SH-SY5Y (cell line): Measurements from ENCODE around the gene GRAP2.

Source experiments
- GATA2 ChIP-seq: IDR thresholded peaks from 2 replicates; pipeline ENCODE4 v1.6.1; 2011; ENCODE audit warnings: mild to moderate bottlenecking, low read depth, low read length
- GATA3 ChIP-seq: IDR thresholded peaks from 2 replicates; pipeline ENCODE4 v1.6.1; 2011; ENCODE audit warnings: low read depth, mild to moderate bottlenecking, low read length, moderate library complexity

GRAP2 gene

DNA sequence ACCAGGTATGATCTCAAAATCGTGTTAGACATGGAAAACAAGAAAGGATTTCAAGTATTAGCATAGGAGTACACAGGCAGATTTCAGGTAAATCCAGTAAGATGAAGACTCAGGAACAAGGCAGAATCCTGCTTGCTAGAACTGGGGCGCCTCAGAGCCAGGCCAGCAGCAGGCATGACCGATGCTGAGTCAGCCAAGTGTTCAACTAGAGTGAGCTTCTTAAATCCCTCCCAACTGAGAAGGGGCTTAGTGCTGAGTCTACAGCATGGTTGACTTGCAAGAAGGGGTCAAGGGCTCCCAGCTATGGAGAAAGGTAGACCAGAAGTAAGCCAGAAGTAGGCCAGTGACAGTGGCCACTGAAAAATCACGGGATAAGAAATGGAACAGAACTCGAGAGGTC lies 12.4 kb downstream of the GRAP2 start:
- no peak for TF ChIP-seq GATA2
- no peak for TF ChIP-seq GATA3

DNA sequence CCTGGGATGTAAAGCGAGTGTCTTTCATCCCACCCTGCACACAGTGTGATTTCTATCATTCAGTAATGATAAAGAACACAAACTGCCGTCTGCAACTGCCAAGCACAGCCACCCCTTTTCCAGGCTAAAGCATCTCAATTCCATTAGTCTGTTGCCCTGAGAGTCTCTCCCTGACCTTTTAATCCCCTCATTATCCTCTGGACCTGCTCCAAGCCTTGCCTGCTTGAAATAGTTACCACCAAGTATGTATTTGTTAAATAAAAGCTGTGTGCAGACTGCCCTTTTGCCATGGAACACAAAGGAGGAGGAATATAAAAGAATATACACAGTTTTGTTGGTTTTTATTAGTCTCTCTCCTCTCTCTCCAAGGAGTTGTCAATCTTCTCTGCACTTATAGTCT lies 13.0 kb downstream of the GRAP2 start:
- TF ChIP-seq GATA2: no peak
- no peak for TF ChIP-seq GATA3

DNA sequence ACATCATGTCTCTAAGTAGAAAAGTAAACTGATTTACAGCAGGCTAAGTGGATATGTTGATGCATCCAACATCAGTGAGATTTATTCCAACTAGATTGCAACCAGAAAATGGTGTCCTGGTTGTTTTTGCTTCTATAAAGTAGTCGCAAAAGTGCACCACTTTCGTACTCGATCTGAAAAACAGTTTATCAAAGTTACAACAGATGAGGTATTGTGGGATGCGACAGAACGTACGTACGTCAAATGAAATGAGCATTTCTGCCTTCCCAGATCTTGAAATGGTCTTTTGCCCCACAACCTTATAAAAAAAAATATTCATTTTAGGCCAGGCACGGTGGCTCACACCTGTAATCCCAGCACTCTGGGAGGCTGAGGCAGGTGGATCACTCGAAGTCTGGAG lies 13.7 kb downstream of the GRAP2 start:
- TF ChIP-seq GATA2 (no peak), GATA3 (no peak)

DNA sequence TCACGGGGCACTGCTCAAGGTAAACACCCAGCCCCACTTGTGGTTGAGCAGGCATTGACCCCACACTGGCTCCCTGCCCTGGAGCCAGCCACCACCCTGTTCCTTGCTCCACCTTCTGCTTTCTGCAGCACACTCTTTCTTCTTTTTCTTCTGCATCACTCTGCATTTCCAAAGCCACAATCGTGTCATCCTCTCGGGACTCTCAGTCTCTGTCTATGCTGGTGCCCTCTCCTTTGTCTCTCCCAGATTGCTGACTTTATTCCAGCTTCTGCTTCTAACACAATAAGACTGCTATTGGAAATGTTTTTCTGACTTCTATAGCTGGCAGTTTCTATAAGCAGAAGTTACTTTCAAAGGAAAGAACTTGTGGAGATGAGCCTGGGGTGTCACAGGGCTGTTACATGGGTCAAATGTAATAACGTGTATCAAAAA lies 14.4 kb downstream of the GRAP2 start:
- no peak for TF ChIP-seq GATA2
- no peak for TF ChIP-seq GATA3

DNA sequence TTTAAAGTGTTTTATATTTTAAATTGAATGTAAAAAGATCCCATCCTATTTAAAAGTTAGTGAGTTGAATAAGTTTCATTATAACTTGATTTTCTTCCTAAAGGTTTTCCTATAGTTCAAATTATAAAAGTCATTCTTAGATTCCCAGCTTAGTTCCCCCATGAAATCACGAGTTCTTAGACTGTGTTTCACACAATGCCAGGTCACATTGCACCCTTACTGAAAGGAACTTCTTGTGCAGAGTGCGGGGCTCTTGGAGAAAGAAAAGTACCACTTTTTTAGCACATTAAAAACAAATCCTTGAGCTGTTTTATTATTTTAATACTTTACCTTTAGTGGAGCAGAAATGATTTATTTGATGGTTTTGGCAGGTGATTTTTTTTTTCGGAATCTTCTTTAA lies 15.6 kb downstream of the GRAP2 start:
- TF ChIP-seq GATA2 (no peak), GATA3 (no peak)

DNA sequence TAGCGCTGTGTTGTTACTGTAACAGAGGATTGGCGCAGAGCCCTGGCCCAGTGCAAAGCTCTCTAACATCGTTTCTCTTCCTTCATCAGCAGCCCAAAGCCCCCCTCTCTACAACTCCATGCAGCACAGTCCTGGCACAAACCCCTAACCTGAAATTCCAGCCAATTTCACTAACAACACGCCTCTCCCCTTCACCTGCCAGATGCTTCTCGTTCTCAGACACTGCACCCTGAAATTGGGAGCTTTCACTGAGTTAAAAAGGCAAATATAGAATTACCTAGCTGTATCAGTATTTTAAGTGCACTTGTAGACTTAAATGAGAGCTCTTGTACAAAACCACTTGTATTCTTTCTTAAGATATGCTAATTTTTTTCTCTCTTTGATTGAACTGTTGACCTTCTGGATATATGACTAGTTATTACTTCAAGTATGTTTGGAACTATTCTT lies 16.3 kb downstream of the GRAP2 start:
- TF ChIP-seq GATA2 (no peak), GATA3 (no peak)

DNA sequence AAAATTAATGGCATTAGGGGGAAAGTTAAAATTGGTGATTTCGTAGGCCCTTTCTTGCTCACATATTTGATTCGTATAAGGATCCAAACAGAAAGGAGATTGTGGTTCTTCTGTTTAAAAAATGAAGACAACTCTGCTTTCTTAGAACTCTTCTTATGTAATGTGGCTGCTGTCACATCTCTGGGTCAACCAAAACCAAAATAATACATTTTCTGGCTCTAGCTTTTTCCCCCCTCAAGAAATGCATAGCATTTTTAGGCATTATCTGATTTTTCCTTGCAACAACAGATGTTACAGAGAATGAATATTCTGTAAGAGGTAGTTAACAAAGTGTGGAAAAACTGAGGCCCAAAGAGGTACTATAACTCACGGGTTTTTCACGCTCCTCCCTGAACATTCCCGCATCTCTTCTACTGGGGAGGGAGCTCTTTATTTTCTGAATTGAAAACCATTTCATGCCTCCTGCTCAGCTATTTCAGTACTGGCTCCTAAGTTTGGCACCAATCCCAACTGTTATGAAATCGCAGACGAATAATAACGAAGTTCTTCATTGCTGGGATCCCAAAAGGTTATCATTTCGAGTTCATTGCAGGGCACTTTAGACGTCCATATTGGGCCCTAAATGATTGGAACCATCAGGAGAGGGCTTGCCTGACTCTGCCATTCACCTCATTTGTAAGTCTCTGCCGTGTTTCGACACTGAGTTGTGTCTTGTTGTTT lies 17.1 kb downstream of the GRAP2 start:
- TF ChIP-seq GATA3 (no peak), GATA2 (no peak)

DNA sequence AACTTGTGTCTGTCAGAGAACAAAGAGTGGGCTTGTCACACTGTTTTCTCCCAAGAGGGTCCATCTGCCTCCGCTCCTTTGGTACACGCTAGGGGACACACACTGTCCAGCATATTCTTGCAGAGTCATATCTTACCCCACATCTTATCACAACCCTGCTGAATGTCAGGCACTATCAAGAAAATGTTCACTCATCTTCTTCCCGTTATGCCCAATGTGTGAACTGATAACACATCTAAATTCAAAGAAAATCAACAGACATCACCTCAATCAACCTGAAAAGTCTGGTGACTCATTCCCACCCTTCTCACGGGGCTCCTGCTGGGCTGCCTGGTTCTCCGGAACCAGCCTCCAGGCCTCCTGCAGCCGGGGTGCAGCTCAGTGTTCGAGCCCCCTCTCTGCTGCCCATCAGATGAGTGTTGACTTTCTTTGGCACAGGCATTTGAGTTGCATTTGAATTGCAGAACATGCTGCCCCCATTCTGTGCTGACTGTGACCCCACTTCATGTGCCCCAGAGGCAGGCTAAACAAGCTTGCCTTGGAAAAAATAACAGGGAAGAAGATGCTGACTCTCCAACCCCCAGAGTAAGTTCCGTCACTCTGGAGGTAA lies 19.4 kb downstream of the GRAP2 start:
- TF ChIP-seq GATA3 (no peak), GATA2 (no peak; the same call in 1 of the 2 replicates)

DNA sequence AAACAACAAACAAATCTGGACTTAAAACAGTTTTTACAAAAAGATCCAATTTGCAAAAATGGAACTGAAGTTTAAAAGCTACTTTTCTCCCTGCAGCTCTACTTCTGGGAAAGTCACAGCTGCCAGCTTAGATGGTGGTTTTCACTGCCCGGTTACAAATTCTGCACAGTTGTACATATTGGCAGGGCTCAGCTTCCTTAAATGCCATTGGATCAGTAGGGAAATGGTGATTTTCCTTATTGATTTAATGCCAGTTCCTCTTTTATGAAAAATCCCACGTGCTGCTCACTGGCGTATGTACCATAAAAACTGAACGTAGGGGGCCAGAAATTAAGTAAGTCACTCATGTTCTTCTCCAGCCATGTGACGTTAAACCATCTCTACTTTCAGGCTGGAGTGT lies 22.8 kb downstream of the GRAP2 start:
- TF ChIP-seq GATA2 (no peak), GATA3 (no peak)

DNA sequence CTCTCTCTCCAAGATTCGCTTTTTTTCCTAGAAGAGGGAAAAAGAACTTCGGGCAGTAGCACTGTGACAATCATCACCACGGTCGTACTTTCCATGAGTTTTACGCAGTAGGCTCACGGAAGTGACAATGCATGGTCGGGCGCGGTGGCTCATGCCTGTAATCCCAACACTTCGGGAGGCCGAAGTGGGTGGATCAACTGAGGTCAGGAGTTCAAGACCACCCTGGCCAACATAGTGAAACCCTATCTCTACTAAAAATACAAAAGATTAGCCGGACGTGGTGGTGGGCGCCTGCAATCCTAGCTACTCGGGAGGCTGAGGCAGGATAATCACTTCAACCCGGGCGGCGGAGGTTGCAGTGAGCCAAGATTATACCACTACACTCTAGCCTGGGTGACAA lies 23.4 kb downstream of the GRAP2 start:
- TF ChIP-seq GATA2 (no peak), GATA3 (no peak)

DNA sequence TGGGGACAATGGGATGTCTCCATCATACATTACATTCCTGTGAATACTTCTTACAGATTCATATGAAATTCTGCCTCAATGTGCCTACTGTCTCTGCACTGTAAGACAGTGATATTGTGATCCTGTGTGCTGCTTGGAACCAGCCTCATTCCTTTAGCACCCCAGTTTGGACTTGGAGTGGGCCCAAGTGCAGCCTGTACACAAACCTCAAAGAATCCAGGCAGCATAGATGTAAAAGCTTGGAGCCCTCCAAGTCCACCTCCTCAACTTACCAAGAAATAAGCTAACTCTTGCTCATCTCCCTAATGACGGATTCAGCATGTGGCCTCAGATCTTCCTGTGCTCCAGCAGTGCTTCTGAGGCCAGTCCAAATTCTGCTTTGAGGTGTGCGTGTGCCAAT lies 24.4 kb downstream of the GRAP2 start:
- no peak for TF ChIP-seq GATA2
- TF ChIP-seq GATA3: no peak

DNA sequence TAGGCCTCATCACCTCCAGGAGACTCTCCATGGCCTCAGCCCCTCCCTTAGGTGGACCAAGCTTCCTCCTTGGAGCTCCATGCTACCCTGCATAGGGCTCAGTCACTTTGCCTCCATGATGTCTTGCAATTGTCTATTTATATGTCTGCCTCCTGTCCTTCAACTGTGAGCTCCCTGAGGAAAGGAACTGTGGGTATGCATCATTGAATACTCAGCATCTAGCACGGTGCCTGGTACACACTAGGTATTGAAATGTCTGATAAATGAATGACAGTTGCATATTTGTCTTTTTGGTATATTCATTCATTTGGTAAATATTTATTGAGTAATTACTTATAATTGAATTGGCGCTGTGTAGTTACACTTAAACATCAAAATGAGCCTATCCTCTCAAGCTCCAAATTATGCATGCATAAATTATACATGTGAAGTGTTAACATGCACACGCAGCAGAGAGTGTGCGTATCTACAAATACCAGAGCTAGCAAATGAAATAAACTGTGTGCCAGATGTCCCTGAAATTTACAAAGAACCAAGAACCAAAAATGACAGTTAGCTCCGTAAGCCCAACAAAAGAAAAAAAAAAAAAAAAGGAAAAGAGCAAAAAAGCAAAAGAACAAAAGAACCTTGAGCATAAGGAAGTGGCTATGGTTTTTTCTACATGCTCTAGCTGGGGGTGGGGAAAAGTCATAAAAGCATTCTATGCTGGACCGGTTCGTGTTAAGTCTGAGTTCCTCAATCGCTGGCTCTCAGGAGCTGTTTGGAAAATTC lies 25.2 kb downstream of the GRAP2 start:
- no peak for TF ChIP-seq GATA3
- no peak for TF ChIP-seq GATA2

DNA sequence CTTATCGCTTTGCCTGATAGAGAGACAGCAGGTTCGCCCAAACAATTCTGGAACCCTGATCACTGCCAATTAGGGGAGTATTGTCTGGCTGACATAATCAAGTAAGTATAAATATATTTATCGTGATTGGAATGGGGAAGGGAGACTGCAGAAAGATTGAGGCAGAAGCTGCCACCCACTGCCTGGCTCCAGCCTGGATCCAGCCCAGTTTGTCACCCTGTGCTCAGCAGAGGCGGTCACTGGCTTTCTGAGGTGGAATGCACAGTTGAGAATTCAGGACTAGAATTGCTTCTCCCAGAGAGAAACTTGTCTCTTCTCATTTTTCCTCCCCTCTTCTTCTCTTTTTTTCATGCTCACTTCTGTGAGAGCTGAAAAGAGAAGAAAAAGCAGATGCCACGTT lies 25.9 kb downstream of the GRAP2 start:
- TF ChIP-seq GATA2 (no peak), GATA3 (no peak)

DNA sequence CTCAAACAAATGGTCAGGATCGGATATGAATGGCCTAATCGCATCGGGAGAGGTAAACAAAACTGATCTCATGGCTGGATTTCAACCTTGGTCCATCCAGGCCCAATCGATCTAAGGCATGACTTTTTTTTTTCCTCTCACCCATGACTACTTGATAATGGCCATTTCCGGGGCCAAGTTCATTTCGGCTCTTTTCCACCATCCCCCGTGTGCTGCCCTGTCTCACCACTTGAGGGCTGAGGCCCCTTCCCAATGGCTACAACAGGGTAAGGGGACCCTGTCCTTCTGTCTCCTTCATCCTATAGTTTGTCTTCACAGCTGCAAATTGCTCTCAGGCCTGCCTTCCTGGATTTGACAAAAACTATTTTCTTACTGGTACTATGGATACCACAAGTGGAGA lies 26.7 kb downstream of the GRAP2 start:
- TF ChIP-seq GATA2: no peak
- TF ChIP-seq GATA3: no peak
